Glutamatergic neuron (in vitro differentiated cells): ENCODE measurements around the gene BIRC6. TPM values are rescaled to one million over a fixed set of nuclear protein-coding genes. Genes with fewer than 3 reads are reported as not detected.

Experiments used
- DNase-seq: peaks from one replicate; pipeline ENCODE4 v3.0.0; 2022
- H3K27ac Mint-ChIP-seq: one replicate; pipeline ENCODE4 v1.8.0; 2020; ENCODE audit warnings: mild to moderate bottlenecking, mixed read lengths, inconsistent platforms; ENCODE audit not compliant: unreplicated experiment
- H3K27me3 Mint-ChIP-seq: one replicate; pipeline ENCODE4 v1.8.0; 2020; ENCODE audit warnings: mild to moderate bottlenecking, moderate library complexity, mixed read lengths, inconsistent platforms; ENCODE audit not compliant: unreplicated experiment
- H3K36me3 Mint-ChIP-seq: one replicate; pipeline ENCODE4 v1.8.0; 2020; ENCODE audit warnings: mild to moderate bottlenecking, mixed read lengths, inconsistent platforms; ENCODE audit not compliant: unreplicated experiment
- H3K4me1 Mint-ChIP-seq: one replicate; pipeline ENCODE4 v1.8.0; 2020; ENCODE audit warnings: mild to moderate bottlenecking, low read depth, mixed read lengths, inconsistent platforms; ENCODE audit not compliant: unreplicated experiment
- H3K4me3 Mint-ChIP-seq: one replicate; pipeline ENCODE4 v1.8.0; 2020; ENCODE audit warnings: mild to moderate bottlenecking, mixed read lengths, inconsistent platforms; ENCODE audit not compliant: unreplicated experiment
- H3K9me3 Mint-ChIP-seq: one replicate; pipeline ENCODE4 v1.8.0; 2020; ENCODE audit warnings: mild to moderate bottlenecking, moderate library complexity, mixed read lengths, inconsistent platforms; ENCODE audit not compliant: unreplicated experiment
- CTCF ChIP-seq: fragments of 200-600 bp; sonication (generic); IDR thresholded peaks from one replicate; pipeline ENCODE4 v1.5.0; 2021; ENCODE audit not compliant: partially characterized antibody, unreplicated experiment
- total RNA-seq: library from RNA; stranded (reverse); fragmentation: NEBNext Ultra II Directional; extraction: Animal tissue kit (Norgen Biotek cat#: 25700); gene quantifications from one replicate; pipeline ENCODE4 v1.2.1, GENCODE V29; 2021; ENCODE audit not compliant: unreplicated experiment

Gene BIRC6
- total RNA-seq, 1 donor from 2014 or later = 124 TPM

GRCh38 chr2:32498306-32498705 lies 141.5 kb downstream of the BIRC6 start:
- no peak for DNase-seq
- Mint-ChIP-seq H3K9me3 (peaks cover 4% of the 10 kb centered on the region), H3K4me1 (peaks cover 8% of the 10 kb centered on the region), H3K36me3 (no peaks in the 10 kb centered on the region), H3K4me3 (no peak overlapping the region), H3K27me3 (peaks cover 2% of the 10 kb centered on the region), H3K27ac (no peak overlapping the region)
- no peak for TF ChIP-seq CTCF

GRCh38 chr2:32502941-32503340 lies 146.1 kb downstream of the BIRC6 start:
- H3K4me3 Mint-ChIP-seq = no peak overlapping the region
- no peaks in the 10 kb centered on the region for H3K27me3 Mint-ChIP-seq
- no peaks in the 10 kb centered on the region for H3K9me3 Mint-ChIP-seq
- no peak overlapping the region for H3K27ac Mint-ChIP-seq
- H3K4me1 Mint-ChIP-seq = no peaks in the 10 kb centered on the region
- no peaks in the 10 kb centered on the region for H3K36me3 Mint-ChIP-seq
- no peak for DNase-seq
- no peak for TF ChIP-seq CTCF

- Mint-ChIP-seq H3K36me3 (no peaks in the 10 kb centered on the region), H3K27ac (no peak overlapping the region), H3K4me3 (no peak overlapping the region), H3K4me1 (no peaks in the 10 kb centered on the region), H3K27me3 (no peaks in the 10 kb centered on the region), H3K9me3 (no peaks in the 10 kb centered on the region)
- DNase-seq = no peak
- TF ChIP-seq CTCF = no peak
Observed at GRCh38 chr2:32504877-32505478, 148.2 kb downstream of the BIRC6 start.

GRCh38 chr2:32506446-32506845 lies 149.6 kb downstream of the BIRC6 start:
- Mint-ChIP-seq H3K4me1 (no peaks in the 10 kb centered on the region), H3K9me3 (no peaks in the 10 kb centered on the region), H3K27me3 (no peaks in the 10 kb centered on the region), H3K36me3 (no peaks in the 10 kb centered on the region), H3K27ac (no peak overlapping the region), H3K4me3 (no peak overlapping the region)
- no peak for TF ChIP-seq CTCF
- no peak for DNase-seq

- Mint-ChIP-seq H3K9me3 (no peaks in the 10 kb centered on the region), H3K27me3 (no peaks in the 10 kb centered on the region), H3K27ac (no peak overlapping the region), H3K36me3 (no peaks in the 10 kb centered on the region), H3K4me3 (no peak overlapping the region), H3K4me1 (no peaks in the 10 kb centered on the region)
- DNase-seq = no peak
- TF ChIP-seq CTCF = no peak
Observed at GRCh38 chr2:32514946-32515345, 158.1 kb downstream of the BIRC6 start.
